IPS-NIHi11 (cell line): ENCODE measurements around the gene TKT.
A peak's percentile ranks its signal among the peaks of the same experiment; 100 is the strongest.
"Not testable (repeated sequence)": the region's sequence is repeated elsewhere in the genome, so short reads cannot be mapped to it uniquely, and the experiment has no call there.

Experiments used
- DNase-seq: peaks from one replicate; pipeline ENCODE4 v3.0.0; 2012; ENCODE audit warnings: mixed read lengths, low spot score

Gene TKT

DNA sequence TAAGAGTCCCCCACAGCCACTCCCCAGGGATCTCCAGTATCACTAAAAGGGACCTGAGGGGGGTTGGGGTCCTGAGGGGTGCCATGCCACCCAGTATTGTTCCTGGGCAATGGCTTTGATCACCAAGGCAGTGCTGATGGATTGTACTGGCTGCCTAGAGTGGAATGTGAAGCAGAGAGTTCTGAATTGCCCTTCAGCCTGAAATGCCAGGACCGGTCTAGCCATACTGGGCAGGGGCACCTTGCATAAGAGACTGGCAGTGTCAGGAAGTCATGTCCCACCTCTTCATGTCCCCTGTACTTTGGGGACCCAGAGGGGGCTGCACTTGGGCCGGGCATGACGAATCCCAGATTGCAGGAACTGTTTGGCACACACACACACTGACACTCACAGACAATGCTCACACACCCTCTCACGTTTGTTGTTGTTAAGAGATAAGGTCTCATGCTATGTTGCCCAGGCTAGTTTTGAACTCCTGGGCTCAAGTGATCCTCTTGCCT is 4.5 kb upstream of the TKT start:
- DNase-seq, result no peak

DNA sequence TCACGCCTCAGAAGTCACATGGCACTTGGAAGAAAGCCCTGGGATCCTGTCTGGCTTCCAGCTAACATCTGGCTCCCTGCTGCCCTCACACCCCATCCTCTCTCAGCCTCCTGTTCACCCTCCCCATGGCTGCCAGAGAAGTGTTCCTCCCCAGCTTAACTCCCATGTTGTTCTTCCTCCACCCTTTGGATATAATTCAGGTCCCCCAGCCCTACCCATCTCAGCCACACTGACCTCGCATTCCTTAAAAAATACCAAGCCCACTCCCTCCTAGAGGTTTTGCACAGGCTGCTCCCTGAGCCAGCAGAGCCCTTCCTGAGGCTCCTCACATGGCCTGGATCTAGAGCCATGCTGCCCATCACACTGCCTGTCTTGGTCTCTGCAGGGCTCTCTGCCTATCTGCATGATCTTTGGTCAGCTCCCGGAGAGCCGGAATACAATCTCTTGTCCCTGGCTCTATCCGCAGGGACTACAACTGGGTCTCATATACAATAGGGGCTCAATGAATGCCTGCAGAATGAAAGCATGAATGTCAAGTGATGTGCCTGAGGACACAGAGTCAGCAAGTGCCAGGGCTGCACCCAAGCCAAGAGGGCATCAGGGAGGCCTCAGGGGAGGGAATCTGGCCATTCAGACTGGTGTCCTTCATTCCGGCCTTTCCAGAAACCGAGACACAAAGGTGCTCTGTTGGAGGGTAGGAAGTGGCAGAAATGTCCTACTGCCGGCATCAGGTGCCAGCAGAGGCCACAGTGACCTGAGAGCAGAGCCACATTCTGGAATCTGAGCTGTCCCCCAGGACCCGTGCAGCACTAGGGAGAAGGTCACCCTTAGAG is 3.8 kb upstream of the TKT start:
- no peak for DNase-seq

DNA sequence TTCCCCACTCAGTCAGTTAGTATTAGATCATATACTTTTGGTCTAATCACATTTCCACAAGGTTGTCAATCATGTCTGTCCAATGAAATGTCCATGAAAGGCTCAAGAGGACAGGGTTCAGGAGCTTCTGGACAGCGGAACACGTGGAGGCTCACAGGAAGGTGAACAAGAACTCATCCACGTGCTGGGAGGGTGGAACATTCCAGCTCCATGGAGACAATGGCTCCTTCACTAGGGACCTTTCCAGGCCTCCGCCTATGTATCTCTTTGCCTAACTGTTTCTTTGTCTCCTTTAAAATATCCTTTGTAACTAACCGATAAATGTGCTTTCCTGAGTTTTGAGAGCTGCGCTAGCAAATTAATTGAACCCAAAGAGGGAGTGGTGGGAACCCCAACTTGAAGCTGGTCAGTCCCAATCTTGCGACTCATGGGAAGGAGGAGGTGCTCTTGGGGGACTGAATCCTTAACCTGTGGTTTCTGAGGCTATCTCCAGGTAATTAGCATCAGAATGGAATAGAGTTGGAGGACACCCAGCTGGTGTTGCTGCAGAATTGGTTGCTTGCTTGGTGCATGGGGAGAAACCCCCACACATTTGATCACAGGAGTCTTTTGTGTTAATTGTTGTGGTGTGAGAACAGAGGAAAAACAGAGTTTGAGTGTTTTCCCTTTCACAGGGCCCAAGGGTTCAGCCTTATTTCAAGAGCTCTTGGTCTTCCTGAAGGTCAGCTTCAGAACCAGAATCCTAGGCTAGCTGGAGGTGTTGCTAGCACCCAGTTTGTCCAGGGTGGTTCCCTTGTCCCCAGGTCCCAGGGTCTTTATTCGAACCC is 3.0 kb upstream of the TKT start:
- DNase-seq, result no peak

DNA sequence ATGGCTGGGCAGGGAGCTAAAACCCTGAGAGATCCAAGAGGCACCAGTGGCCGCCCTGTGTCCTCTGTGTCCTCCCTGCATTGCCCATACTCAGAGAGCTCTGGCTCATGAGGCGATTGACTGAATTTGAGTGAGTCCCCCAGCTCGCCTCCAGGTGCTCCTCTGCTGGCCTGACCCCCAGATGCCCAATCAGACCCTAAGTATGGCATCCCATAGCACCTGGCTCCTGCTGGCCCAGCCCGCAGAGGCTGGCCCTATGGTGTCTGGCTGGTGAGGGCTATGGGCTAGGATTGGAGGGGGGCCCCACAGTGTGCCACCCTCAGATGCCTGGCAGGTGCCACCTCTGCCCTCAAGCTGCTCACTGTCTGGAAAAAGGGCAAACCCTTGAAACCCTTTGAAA is 1.6 kb upstream of the TKT start:
- no peak for DNase-seq

DNA sequence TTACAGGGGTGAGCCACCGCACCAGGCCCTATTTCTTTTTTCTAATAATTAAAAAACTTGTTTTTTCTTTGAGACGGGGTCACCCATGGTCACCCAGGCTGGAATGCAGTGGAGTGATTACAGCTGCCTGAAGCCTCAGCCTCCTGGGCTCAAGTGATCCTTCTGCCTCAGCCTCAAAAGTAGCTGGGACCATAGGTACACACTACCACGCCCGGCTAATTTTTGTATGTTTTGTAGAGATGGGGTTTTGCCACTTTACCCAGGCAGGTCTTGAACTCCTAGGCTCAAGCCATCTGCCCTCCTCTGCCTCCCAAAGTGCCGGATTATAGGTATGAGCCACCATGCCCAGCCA is 858 bp upstream of the TKT start:
- DNase-seq, result no peak

DNA sequence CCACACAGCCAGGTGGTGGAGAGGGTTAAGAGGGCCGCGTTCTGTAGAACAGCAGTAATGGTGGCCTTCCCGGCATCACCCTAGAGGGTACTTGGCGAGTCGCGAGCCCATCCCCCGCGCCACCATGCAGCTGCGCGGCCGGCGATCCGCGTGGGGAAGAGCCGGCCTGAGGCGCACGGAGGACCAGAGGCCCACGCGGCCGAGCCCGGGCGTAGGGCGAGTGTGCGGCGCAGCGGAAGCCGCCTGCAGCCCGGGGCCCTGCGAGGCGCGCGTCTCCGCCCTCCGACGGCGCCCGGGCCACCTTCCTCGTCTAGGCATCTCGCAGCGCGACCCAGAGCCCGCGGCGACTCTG is 423 bp downstream of the TKT start:
- no peak for DNase-seq

DNA sequence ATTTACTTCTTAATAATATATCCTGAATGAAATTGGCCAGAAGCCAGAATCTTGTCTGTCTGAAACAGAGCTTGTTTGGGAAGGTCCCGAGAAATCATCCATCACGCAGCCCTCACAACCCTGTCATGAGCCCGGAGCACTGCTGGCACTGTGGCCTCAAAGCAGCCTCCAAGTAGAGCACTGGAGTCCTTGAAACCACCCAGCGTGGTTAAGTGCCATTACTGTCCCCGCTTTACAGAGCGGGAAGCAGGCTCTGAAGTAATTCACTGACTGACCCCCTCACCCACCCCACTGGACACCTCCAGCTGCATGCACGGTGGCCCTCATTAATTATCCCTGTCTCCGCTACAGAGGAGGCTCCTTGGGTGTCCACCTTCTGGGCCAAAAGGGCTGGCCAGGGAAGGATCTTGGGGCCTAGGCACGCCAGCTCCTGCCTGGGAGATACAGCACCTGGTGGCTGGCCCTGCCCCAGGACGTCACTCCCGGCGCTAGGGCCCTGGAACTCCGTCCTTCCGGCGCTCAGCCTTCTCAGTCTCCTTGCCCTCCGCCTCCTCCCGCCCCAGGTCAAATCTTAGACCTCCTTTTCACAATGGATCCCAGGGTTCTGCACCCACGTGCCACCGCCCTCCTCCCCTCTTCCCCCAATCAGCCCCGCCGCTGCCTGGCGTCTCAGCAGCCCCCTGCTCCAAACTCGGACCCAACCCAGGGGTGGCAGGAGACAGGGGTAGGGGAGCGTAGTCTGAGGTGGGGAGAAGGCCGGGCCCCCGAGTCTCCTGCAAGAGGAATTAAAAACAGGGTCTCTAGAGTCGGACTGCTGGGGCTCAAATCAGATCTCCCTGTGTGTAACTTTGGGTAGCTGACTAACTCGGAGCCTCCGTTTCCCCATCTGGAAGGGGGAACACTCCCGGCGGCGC is 1.1 kb downstream of the TKT start:
- peak; percentile 84 for DNase-seq

DNA sequence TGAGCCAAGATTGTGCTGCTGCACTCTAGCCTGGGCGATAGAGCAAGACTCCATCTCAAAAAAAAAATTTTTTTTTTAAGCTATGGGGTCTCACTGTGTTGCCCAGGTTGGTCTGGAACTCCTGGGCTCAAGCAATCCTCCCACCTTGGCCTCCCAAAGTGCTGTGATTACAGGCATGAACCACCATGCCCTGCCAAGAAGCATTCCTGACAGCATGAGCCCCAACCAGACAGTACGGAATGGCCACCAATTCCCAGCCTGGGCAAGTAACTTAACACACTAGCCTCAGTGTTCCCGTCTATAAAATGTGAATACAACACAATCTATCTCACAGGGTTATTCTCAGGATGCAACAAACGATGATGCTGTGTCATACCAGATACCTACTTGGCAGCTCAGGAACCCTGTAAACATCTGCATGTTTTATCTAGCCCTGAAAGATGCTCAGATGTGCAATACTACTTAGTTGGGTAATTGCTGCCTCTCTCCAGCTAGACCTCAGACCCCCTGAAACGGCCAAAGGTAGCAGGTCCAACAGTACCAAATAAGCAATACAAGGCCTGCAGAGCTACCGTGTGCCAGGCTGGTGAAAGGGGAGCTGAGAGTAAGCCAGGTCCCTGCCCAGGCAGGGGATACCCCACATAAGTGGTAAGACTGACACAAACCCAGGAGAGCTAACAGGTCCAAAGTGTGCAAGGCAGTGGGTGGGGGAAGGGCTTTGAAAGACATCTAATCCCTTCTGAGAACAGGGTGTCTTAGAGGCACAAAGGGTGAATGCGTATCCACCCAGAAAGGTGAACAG is 1.9 kb downstream of the TKT start:
- no peak for DNase-seq

DNA sequence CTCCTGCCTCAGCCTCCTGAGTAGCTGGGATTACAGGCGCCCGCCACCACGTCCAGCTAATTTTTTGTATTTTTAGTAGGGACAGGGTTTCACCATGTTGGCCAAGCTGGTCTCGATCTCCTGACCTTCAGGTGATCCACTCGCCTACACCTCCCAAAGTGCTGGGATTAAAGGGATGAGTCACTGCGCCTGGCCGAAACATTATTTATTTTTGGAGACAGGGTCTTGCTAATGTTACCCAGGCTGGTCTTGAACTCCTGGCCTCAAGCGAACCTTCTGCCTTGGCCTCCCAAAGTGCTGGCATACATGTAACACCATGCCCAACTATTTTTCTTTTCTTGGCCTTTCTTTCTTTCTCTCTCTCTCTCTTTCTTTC is 2.9 kb downstream of the TKT start:
- DNase-seq, result not testable (repeated sequence)

DNA sequence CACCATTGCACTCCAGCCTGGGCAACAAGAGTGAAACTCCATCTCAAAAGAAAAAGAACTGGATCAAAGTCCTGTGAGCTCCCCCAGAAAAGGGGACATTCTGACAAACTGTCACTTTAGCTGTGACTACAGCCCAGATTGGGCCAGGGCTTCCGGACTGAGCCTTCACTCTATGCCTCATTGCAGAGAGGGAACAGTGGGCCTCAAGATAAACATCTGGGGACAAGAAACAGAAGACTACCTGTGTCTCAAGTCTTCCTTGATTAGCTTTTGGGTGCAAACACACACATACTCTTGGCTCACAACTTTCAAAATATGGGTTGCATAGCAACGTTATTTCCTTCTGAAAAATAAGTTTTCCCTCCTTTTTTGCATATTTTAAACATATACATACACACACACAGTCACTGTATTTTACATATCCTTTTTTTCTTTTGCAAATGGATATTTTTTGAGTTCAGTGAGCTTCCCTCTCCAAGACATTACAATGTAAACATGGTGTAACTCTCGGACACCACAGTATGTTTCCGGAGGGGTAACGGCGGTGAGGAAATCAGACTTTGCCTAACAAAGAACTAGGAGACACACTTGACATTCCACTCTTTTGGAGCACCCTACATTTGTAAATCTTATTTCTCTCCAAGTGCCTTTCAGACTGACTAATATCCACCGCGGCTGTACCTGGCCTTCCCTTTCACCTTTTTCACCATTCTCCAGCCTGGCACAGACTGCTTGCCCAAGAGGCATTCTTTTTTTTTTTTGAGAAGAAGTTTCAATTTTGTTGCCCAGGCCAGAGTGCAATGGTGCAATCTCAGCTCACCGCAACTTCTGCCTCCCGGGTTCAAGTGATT is 3.5 kb downstream of the TKT start:
- peak; percentile 33 for DNase-seq

DNA sequence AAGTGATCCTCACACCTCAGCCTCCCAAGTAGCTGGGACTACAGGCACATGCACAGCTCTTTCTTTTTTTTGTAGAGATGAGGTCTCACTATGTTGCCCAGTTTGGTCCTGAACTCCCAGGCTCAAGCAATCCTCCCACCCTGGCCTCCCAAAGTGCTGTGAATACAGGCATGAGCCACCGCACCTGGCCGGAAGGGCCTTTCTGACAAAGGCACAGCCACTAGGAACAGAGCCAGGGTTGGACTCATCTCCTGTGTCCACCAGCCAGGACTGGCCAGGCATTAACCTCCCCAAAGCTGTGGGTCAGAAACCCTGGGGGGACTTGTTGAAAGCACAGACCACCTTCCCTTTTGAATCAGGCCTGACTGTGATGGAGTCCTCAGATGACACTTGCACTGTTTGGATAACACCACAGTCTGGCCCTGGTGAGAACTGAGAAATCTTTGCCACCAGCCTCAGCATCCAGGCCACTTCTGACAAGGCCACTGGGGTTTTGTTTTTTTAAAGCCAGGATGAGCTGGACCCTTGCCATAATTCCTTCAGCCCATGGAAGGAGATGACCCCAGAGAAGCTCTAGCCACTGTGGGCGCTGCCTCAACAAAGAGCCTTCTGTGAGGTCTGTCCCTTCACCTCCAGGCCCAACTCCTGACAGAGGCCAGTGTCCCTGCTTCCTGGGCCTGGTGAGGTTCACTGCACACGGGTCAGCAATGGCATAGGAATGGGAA is 4.8 kb downstream of the TKT start:
- no peak for DNase-seq

DNA sequence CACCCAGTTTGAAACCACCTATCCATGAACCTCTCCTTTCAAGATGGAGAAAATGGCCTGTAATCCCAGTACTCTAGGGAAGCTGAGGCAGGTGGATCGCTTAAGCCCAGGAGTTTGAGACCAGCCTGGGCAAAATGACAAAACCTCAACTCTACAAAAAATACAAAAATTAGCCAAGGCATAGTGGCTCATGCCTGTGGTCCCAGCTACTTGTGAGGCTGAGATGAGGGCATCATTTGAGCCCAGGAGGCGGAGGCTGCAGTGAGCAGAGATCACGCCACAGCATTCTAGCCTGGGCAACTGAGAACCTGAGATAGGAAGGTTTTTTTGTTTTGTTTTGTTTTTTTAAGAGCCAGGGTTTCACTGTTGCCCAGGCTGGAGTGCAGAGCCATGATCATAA is 5.4 kb downstream of the TKT start:
- no peak for DNase-seq

DNA sequence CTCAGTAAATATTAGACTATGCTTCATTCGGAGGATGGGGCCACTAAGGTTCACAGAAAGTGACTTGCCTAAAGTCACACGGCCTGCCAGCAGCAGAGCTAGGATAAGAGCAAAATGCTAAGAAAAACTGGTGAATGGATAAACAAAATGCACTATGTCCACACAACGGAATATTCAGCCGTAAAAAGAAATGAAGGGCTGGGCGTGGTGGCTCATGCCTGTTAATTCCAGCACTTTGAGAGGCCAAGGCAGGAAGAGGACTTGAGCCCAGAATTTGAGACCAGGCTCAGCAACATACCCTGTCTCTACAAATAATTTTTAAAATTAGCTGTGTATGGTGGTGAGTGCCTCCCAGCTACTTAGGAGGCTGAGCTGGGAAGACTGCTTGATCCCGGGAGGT is 7.7 kb downstream of the TKT start:
- no peak for DNase-seq

DNA sequence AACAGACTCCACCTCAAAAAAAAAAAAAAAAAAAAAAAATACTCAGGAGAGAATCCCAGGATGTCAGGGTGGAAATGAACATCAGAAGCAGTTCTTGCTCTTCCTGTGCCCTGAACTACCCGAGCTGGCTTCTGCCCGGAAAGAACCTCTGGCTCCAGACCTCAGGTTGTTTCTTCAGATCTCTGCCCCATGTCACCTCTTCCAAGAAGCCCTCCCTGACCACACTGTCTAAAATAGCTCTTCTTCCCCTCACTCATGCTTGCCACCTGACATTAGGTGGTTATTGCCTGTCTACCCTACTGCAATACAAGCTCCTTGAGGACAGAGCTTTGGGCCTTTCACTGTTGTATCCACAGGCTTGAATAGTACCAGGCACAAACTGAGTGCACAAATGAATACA is 8.2 kb downstream of the TKT start:
- DNase-seq, result no peak

DNA sequence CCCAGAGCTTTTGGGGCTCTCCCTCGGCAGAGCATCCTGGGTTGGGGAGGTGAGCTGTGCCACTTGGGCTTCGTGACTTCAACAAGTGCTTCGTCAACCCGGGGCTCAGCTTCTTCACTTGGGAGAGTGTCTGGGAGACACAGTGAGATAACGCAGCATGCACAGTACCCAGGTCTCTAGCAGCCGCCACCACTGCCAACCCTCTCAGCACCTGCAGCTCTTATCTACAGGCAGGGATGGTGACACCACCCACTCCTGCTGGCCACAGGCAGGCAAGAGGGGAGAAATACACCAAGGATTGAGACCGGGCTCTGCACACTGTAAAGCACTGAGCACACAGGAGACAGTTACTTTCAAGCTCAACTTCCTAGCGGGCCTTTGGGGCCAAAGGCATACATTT is 11.6 kb downstream of the TKT start:
- DNase-seq, result no peak

DNA sequence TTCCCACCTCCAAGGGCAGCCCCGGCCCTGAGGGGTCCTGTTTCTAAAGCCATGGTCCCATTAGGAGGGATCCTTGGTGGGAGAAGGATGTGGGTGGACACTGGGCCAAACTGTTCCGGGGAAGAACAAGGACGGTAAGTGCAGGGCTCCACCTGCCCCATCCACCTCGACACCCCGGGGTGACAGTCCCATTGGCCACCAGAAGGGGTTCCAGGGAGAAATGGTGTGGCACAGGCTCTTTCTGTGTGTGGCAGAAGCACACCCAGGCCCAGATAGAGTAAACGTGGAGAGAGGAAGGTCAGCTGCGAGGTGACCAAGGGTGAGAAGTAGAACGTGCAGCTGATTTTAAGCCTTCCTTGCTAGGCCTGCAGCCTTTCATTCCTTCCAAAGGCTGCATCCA is 12.0 kb downstream of the TKT start:
- DNase-seq, result no peak

DNA sequence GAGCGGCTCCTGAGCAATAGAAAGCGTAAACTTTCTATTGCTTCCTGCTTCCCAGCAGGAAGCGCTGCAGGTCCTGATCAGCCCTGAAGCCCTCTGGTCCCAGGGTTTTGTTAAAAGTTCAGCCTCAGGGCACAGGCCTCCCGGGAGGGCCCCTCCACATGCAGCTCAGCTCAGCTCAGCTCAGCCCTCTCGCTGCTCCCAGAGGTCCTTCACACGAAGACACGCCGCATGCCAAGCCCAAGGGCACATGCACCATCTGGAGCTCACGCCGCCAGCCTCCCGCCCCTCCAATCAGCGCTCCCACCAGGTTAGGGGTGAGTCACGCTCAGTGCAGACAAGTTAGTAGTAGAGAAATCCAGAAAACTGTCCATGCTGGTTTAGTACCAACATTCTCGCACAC is 12.7 kb downstream of the TKT start:
- DNase-seq, result peak; percentile 60

DNA sequence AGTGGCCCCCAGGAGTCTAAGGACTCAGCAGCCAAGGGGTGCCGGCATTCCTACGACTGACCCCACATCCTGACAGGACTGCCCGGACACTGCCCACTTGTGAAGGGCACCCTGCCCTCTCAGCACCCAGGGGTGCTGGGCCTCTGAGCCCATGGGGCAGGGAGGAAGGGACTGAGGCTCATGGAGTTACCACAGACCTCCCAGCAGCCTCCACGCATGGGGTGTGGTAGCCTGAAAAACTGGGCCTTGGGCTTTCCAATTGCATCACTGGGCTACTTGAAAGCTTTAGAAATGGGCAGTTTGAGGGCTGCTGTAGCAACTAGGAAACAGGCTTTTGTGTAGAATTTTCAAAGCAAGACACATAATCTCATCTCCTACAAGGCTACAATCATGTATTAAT is 13.2 kb downstream of the TKT start:
- no peak for DNase-seq

DNA sequence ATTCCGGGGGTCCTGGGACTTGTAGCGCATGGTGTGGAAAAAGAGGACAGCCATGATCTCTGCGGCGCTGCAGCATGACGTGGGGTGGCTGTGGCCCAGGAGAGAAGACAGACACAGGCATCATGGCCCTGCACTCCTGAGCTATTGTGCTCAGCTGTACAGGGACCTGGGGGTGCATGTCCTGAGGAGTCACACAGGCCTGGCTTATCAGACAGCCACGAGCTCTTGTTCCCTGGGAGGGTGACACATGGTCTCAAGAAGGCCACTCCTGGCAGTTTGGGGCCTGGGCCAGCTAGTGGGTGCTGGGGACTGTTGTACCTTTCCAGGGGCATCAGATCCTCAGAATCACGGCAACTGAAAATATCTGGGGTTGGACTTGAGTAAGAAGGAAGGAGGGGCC is 13.7 kb downstream of the TKT start:
- DNase-seq, result no peak
